ENCODE results near the gene PAM16. TPM values are rescaled to one million over a fixed set of nuclear protein-coding genes. Genes with fewer than 3 reads are reported as not detected.

PAM16 gene
- total RNA-seq, 4 donors from 2014 or later, result 26.2 to 64.5 (median 40.9) TPM

DNA sequence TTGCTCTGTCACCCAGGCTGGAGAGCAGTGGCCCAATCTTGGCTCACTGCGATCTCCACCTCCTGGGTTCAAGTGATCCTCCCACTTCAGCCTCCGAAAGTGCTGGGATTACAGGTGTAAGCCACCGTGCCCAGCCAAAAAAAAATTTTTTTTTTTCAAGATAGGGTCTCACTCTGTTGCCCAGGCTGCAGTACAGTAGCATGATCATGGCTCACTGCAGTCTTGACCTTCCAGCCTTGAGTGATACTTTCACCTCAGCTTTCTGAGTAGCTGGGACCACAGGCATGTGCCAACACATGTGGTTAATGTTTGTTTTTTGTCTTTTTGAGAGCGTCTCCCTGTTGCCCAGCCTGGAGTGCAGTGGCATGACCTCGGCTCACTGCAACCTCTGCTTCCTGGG, 1.7 kb upstream of the PAM16 start:
- H3K4me3 ChIP-seq (ENCODE audit: low read depth, poor library complexity, severe bottlenecking), result no peak overlapping the region
- DNase-seq (ENCODE audit: low spot score in 2 of 2), result no peak
- 94 to 96% methylated on average over 5 of the region's 5 CpGs for WGBS, 2 donors
- intact Hi-C loops (cut with DNase I; ENCODE audit: low total_unique reads), result no loop called here
- TF ChIP-seq, protein P1, sequence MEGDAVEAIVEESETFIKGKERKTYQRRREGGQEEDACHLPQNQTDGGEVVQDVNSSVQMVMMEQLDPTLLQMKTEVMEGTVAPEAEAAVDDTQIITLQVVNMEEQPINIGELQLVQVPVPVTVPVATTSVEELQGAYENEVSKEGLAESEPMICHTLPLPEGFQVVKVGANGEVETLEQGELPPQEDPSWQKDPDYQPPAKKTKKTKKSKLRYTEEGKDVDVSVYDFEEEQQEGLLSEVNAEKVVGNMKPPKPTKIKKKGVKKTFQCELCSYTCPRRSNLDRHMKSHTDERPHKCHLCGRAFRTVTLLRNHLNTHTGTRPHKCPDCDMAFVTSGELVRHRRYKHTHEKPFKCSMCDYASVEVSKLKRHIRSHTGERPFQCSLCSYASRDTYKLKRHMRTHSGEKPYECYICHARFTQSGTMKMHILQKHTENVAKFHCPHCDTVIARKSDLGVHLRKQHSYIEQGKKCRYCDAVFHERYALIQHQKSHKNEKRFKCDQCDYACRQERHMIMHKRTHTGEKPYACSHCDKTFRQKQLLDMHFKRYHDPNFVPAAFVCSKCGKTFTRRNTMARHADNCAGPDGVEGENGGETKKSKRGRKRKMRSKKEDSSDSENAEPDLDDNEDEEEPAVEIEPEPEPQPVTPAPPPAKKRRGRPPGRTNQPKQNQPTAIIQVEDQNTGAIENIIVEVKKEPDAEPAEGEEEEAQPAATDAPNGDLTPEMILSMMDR (IDR thresholded peaks at IDR 0.05), result no peak
- no peak for TF ChIP-seq POLR2A (IDR thresholded peaks at IDR 0.05)

DNA sequence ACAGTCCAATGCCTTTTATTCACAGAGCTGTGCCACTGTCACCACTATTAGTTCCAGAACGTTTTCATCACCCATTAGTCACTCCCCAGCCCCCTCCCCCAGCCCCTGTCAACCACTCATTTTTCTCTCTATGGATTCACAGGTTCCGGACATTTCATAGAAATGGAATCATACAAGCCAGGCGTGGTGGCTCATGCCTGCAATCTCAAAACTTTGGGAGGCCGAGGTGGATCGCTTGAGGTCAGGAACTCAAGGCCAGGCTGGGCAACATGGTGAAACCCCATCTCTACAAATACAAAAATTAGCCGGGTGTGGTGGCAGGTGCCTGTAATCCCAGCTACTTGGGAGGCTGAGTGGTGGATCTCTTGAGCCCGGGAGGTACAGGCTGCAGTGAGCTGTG, 759 bp upstream of the PAM16 start:
- TF ChIP-seq POLR2A (IDR thresholded peaks at IDR 0.05), result no peak
- TF ChIP-seq, protein P1 (IDR thresholded peaks at IDR 0.05), result no peak
- no peak for DNase-seq (ENCODE audit: low spot score in 2 of 2)
- H3K4me3 ChIP-seq (ENCODE audit: low read depth, poor library complexity, severe bottlenecking), result no peak overlapping the region
- intact Hi-C loops (cut with DNase I; ENCODE audit: low total_unique reads), result no loop called here
- 81 to 83% methylated on average over 7 of the region's 7 CpGs for WGBS, 2 donors

DNA sequence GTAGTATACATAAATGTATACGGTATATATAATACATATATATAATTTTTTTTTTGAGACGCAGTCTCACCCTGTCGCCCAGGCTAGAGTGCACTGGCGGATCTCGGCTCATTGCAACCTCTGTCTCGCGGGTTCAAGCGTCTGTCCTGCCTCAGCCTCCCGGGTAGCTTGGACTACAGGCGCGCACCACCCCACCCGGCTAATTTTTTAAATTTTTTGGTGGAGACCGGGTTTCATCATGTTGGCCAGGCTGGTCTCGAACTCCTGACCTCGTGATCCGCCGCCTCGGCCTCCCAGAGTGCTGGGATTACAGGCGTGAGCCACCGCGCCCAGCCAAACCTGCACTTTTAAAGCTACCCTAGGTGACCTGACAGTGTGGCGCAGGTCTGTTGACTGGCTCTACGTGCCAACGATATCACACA, 745 bp downstream of the PAM16 start:
- intact Hi-C loops (cut with DNase I; ENCODE audit: low total_unique reads), result no loop called here
- no peak for DNase-seq (ENCODE audit: low spot score in 2 of 2)
- TF ChIP-seq POLR2A (IDR thresholded peaks at IDR 0.05), result no peak
- TF ChIP-seq, protein P1 (IDR thresholded peaks at IDR 0.05), result no peak
- WGBS, 2 donors, result 33% methylated on average over 24 of the region's 24 CpGs
- peak overlapping the region; percentile 90 for H3K4me3 ChIP-seq (ENCODE audit: low read depth, poor library complexity, severe bottlenecking)

DNA sequence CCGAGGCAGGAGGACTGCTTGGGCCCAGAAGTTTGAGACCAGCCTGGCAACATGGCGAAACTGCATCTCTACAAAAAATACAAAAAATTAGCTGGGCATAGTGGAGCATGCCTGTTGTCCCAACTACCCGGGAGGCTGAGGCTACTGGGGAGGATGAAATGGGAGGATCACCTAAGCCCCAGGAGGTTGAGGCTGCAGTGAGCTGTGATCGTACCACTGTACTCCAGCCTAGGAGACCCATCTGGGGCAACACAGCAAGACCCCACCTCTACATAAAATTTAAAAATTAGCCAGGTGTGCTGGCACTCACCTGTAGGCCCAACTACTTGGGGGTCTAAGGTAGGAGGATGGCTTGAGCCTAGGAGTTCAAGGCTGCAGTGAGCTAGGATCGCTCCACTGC, 1.8 kb downstream of the PAM16 start:
- 93 to 99% methylated on average over 5 of the region's 5 CpGs for WGBS, 2 donors
- no peak overlapping the region for H3K4me3 ChIP-seq (ENCODE audit: low read depth, poor library complexity, severe bottlenecking)
- DNase-seq (ENCODE audit: low spot score in 2 of 2), result no peak
- TF ChIP-seq, protein P1 (IDR thresholded peaks at IDR 0.05), result no peak
- no peak for TF ChIP-seq POLR2A (IDR thresholded peaks at IDR 0.05)
- intact Hi-C loops (cut with DNase I; ENCODE audit: low total_unique reads), result no loop called here

DNA sequence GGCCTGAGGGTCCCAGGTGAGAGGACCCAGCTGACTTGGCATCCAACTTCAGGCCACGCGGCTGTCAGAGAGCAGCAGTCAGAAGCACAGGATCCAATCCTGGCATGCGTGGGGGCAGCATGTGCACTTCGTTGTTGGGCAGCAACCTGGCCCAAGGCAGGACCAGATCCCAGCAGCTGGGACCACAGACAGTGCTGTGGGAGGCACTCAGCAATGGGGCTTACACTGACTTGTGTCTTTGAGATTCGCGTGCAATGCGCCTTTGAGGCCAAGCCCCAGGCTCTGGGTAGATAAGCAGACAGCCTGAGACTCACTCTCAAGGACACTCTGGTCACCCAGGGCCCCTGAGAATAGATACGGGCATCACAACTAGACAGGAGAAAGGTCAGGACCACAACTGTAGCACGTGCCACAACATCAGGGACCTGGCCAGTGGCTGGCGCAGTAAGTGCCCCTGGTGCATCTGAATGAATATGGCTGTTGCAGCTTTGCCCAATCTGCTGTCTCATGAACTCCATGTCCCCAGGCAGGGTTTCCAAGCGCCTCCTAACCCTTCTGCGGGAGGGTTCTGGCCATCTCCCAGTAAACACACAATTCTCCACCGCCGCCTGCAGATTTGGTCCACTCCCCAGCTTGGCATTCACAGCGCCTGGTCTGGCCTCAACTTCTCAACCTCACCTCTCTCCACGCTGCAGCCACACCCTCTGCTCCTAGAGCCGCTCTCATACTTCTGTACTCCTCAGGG, 3.2 kb downstream of the PAM16 start:
- no peak overlapping the region for H3K4me3 ChIP-seq (ENCODE audit: low read depth, poor library complexity, severe bottlenecking)
- TF ChIP-seq POLR2A (IDR thresholded peaks at IDR 0.05), result no peak
- WGBS, 2 donors, result 51 to 58% methylated on average over 13 to 16 of the region's 17 CpGs
- intact Hi-C loops (cut with DNase I; ENCODE audit: low total_unique reads), result no loop called here
- DNase-seq (ENCODE audit: low spot score in 2 of 2), result no peak

DNA sequence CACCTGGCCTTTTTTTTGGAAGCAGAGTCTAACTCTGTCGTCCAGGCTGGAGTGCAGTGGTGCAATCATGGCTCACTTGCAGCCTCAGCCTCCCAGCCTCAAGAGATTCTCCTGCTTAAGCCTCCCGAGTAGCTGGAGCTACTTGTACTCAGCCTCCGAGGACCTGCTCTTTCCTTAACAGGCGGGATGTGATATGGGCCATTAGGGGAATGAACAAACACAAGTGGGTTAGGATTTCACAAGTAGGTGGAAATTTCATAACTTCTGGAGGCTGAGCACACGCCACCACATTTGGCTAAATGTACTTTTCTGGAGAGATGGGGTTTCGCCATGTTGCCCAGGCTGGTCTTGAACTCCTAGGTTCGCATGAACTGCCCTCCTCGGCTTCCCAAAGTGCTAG, 4.1 kb downstream of the PAM16 start:
- DNase-seq (ENCODE audit: low spot score in 2 of 2), result no peak
- WGBS, 2 donors, result 77 to 82% methylated on average over 8 of the region's 8 CpGs
- H3K4me3 ChIP-seq (ENCODE audit: low read depth, poor library complexity, severe bottlenecking), result no peak overlapping the region
- intact Hi-C loops (cut with DNase I; ENCODE audit: low total_unique reads), result no loop called here
- TF ChIP-seq, protein P1 (IDR thresholded peaks at IDR 0.05), result no peak
- no peak for TF ChIP-seq POLR2A (IDR thresholded peaks at IDR 0.05)

Measured in lower leg skin (tissue), 4 donors.